Tibial artery (tissue), 4 donors: ENCODE data around the gene NID1.

ENCODE experiments used
- DNase-seq, 2 donors: peaks; one replicate each; pipeline ENCODE4 v3.0.0-alpha.2; 2019
- H3K27ac ChIP-seq, 2 donors: fragments of 200-600 bp; sonication (generic) in 1 of 2; 1 replicate in 1 of 2; 2 replicates in 1 of 2; pipeline ENCODE4 v1.5.1; 2018 to 2019; ENCODE audit warnings: mild to moderate bottlenecking in 1 of 2
- H3K27me3 ChIP-seq, 2 donors: fragments of 200-600 bp; sonication (generic) in 1 of 2; one replicate each; pipeline versions ENCODE4 v1.5.1 to v1.6.0; 2016 to 2019
- H3K36me3 ChIP-seq, 3 donors: fragments of 200-600 bp; sonication (generic) in 2 of 3; one replicate each; pipeline ENCODE4 v1.5.1; 2016 to 2019; ENCODE audit warnings: mild to moderate bottlenecking in 2 of 3
- H3K4me1 ChIP-seq, 4 donors: fragments of 200-600 bp; sonication (generic) in 2 of 4; 1 replicate in 3 of 4; 2 replicates in 1 of 4; pipeline ENCODE4 v1.5.1; 2016 to 2019
- H3K4me3 ChIP-seq, 2 donors: fragments of 200-600 bp; sonication (generic) in 1 of 2; 1 replicate in 1 of 2; 2 replicates in 1 of 2; pipeline ENCODE4 v1.5.1; 2018 to 2019; ENCODE audit warnings: mild to moderate bottlenecking in 2 of 2
- H3K9me3 ChIP-seq, 3 donors: fragments of 200-600 bp; sonication (generic) in 1 of 3; one replicate each; pipeline ENCODE4 v1.5.1; 2016 to 2019
- intact Hi-C: fragments of 100-400 bp; cut with DNase I; formaldehyde crosslinking; loops from one replicate; pipeline ENCODE4 v1.15.0; 2023; ENCODE audit warnings: low total_unique reads
- TF ChIP-seq, protein P1 (sequence below), 2 experiments: fragments of 200-600 bp in 1 of 2; fragments of 450-650 bp in 1 of 2; IDR thresholded peaks; one replicate each; pipeline ENCODE4 v1.5.1; 2017 to 2019; ENCODE audit warnings: antibody characterized with exemption in 2 of 2, mild to moderate bottlenecking in 1 of 2, moderate library complexity in 1 of 2

Gene NID1

DNA sequence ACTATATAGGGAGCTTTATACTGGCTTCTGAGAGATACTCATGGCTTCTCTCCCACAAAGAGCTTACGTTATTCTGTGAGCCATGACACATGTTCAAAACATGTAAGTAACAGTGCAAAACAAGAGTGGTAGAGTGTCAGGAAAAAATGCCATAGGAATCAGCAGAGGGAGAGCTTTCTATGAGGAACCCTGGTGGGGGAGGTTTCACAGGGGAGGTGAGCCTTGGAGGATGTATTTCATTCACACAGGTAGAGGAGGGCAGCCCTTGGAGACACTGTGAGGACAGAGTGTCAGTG, 125.5 kb downstream of the NID1 start:
- Histone ChIP-seq H3K27ac (no peak overlapping the region), H3K4me1 (no peaks in the 10 kb centered on the region), H3K36me3 (no peaks in the 10 kb centered on the region), H3K27me3 (no peaks in the 10 kb centered on the region), H3K4me3 (no peak overlapping the region), H3K9me3 (no peaks in the 10 kb centered on the region)
- TF ChIP-seq, protein P1, sequence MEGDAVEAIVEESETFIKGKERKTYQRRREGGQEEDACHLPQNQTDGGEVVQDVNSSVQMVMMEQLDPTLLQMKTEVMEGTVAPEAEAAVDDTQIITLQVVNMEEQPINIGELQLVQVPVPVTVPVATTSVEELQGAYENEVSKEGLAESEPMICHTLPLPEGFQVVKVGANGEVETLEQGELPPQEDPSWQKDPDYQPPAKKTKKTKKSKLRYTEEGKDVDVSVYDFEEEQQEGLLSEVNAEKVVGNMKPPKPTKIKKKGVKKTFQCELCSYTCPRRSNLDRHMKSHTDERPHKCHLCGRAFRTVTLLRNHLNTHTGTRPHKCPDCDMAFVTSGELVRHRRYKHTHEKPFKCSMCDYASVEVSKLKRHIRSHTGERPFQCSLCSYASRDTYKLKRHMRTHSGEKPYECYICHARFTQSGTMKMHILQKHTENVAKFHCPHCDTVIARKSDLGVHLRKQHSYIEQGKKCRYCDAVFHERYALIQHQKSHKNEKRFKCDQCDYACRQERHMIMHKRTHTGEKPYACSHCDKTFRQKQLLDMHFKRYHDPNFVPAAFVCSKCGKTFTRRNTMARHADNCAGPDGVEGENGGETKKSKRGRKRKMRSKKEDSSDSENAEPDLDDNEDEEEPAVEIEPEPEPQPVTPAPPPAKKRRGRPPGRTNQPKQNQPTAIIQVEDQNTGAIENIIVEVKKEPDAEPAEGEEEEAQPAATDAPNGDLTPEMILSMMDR (IDR thresholded peaks at IDR 0.05), result no peak
- no peak for DNase-seq
- intact Hi-C loops, result no loop called here

DNA sequence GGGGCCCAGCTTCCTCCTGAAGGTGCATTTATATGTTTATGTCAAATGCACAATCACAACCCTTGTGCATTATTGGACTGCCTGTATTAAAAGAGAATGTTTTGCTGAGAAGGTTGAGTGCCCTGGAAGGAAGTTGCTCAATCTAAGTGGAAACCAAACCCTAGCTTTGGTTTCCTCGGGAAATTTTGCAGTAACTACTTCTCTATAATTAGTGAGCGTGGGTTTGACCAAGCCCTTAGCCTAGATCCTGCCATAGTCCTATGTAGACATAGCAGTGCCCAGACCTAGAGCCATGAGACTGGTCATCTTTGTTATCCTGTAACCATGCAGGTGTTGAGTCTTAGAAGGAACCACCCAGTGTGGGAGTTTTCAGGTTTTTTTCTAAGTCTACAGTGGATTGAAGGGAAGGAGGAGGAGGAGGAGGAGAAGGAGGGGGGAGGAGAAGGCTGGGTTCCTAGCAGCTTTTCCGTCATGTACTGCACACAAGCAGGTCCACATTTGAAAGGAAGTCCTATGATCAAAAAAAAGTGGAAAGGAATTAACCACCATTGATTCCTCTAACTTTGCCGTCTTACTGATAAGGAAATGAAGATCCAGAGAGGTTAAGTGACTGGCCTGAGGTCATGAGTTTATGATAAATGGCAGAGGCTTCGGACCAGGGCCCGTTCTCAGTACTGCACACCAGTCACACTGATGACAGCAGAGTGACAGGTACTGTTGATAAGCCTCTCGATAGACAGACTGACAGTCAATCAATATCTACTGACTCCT, 126.0 kb downstream of the NID1 start:
- intact Hi-C loops, result no loop called here
- H3K9me3 ChIP-seq, result no peaks in the 10 kb centered on the region
- DNase-seq, result no peak
- H3K4me3 ChIP-seq, result no peak overlapping the region
- no peaks in the 10 kb centered on the region for H3K4me1 ChIP-seq
- no peaks in the 10 kb centered on the region for H3K27me3 ChIP-seq
- H3K36me3 ChIP-seq, result no peaks in the 10 kb centered on the region
- TF ChIP-seq, protein P1 (IDR thresholded peaks at IDR 0.05), result no peak
- no peak overlapping the region for H3K27ac ChIP-seq

DNA sequence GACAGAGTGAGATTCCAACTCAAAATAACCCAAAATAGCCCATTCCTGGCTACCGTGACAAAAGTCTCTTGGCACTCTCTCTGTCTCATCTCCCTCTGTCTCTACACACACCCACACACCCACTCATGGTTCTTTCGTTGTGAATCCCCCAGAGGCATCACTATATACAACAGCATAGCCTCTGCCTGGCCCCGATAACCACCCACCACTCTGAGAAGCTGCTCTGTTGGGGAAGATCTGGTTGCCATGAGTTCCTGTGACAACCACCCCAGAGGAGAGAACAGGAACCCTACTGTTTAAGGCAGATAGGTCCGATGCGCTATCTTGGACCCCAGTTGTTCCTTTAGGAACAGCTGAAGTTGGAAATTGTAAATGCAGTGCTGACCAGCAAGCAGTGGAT, 127.8 kb downstream of the NID1 start:
- TF ChIP-seq, protein P1 (IDR thresholded peaks at IDR 0.05), result no peak
- DNase-seq, result no peak
- H3K4me3 ChIP-seq, result no peak overlapping the region
- no peaks in the 10 kb centered on the region for H3K9me3 ChIP-seq
- intact Hi-C loops, result no loop called here
- no peaks in the 10 kb centered on the region for H3K36me3 ChIP-seq
- H3K27ac ChIP-seq, result no peak overlapping the region
- peaks cover 0 to 13% (median 5%) of the 10 kb centered on the region in 4 donors for H3K4me1 ChIP-seq
- no peaks in the 10 kb centered on the region for H3K27me3 ChIP-seq

DNA sequence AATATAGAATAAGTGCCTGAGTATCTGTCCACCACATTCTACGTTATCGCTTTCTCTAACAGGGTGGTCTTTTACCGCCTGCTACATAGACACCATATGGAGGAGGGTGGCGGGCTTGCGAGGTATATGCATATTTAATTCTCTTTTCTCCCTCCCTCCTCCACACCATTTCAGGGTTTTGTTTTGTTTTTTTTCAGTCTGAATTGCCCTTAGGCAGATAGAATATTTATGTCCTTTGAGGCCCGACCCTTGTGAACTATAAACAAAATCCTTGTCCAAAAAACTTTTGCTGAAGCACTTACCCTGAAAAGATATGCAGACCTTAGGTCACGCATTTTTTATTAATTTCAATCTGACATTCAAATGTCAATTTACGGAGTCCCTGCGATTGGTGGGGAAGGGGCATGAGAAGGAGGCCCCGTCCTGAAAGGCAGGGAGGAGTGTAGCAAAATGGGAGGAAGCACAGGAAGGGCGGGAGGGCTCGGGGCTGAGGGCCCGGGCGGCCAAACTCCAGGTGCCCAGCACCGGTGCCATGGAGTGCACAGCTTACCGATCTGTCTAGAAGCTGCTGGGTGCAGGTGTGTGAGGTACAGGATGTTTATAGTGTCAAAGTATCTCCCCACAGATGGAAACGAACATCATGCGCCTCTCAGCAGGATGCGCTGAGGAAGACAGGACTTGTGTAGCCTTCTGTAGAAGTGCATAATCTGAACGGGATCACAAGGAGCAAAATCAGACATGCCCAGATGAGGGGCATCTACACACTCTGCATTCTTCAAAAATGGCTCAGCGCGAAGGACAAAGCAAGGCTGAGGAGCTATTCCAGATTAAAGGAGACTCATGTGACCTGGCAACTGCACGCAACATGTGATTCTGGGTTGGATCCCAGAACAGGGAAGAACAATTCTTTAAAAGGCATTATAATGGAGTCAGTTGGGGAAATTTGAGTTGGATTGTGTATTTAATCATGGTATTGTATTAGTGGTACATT, 129.4 kb downstream of the NID1 start:
- H3K27me3 ChIP-seq, result no peaks in the 10 kb centered on the region
- no peaks in the 10 kb centered on the region for H3K9me3 ChIP-seq
- TF ChIP-seq, protein P1 (IDR thresholded peaks at IDR 0.05), result no peak
- peak in 1 of 2 donors; percentile 57 for DNase-seq
- no peak overlapping the region for H3K4me3 ChIP-seq
- peaks cover 0 to 13% (median 5%) of the 10 kb centered on the region in 4 donors for H3K4me1 ChIP-seq
- H3K27ac ChIP-seq, result no peak overlapping the region
- intact Hi-C loops, result no loop called here
- no peaks in the 10 kb centered on the region for H3K36me3 ChIP-seq

DNA sequence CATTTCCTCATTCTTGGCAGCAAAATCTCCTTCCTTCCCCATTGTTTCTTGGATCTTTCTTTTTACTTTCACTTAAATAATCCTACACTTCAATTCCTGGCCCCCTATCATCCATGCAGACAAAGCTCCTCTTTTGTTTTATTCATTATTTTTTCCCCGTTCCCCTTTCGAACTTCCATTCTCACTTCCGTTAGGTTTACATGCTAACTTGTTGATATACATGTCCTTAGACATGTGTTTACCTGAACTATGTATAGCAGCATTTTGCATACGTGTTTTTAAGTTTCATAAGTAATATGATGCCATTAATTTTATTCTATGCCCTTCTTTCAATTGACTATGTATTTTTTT, 131.1 kb downstream of the NID1 start:
- TF ChIP-seq, protein P1 (IDR thresholded peaks at IDR 0.05), result peak in 1 of 2 experiments; percentile 1
- peaks cover 0 to 13% (median 5%) of the 10 kb centered on the region in 4 donors for H3K4me1 ChIP-seq
- no peak overlapping the region for H3K27ac ChIP-seq
- DNase-seq, result no peak
- no peaks in the 10 kb centered on the region for H3K9me3 ChIP-seq
- no peak overlapping the region for H3K4me3 ChIP-seq
- no peaks in the 10 kb centered on the region for H3K27me3 ChIP-seq
- H3K36me3 ChIP-seq, result no peaks in the 10 kb centered on the region
- intact Hi-C loops, result no loop called here
